Stomach (tissue), 9 donors: ENCODE measurements around the gene MISP. TPM values are rescaled to one million over a fixed set of nuclear protein-coding genes. Genes with fewer than 3 reads are reported as not detected.
A peak's percentile ranks its signal among the peaks of the same experiment; 100 is the strongest.

ENCODE experiments used
- DNase-seq, 2 donors: peaks; one replicate each; pipeline versions ENCODE4 v3.0.0 to v3.0.0-alpha.2; 2013 to 2019
- H3K27ac ChIP-seq, 5 donors: fragments of 200-600 bp in 4 of 5; sonication (generic) in 4 of 5; one replicate each; pipeline ENCODE4 v1.5.1; 2013 to 2019; ENCODE audit warnings: mild to moderate bottlenecking in 1 of 5, moderate library complexity in 1 of 5
- H3K27me3 ChIP-seq, 3 donors: fragments of 200-600 bp; sonication (generic); one replicate each; pipeline ENCODE4 v1.5.1; 2017 to 2019; ENCODE audit warnings: mixed run types in 1 of 3
- H3K36me3 ChIP-seq, 4 donors: fragments of 200-600 bp; sonication (generic); 1 replicate in 3 of 4; 2 replicates in 1 of 4; pipeline ENCODE4 v1.5.1; 2016 to 2019
- H3K4me1 ChIP-seq, 4 donors: fragments of 200-600 bp; sonication (generic); one replicate each; pipeline ENCODE4 v1.5.1; 2016 to 2019
- H3K4me3 ChIP-seq, 4 donors: fragments of 200-600 bp; sonication (generic) in 3 of 4; one replicate each; pipeline ENCODE4 v1.5.1; 2016 to 2019; ENCODE audit warnings: mild to moderate bottlenecking in 1 of 4
- H3K9me3 ChIP-seq, 4 donors: fragments of 200-600 bp; sonication (generic); one replicate each; pipeline ENCODE4 v1.5.1; 2016 to 2019
- CTCF ChIP-seq, 7 experiments: fragments of 450-650 bp in 4 of 7; fragments of 200-600 bp in 3 of 7; sonication (generic) in 3 of 7; IDR thresholded peaks; one replicate each; pipeline ENCODE4 v1.5.1; 2016 to 2019; ENCODE audit warnings: antibody characterized with exemption in 7 of 7, control low read depth in 2 of 7, mild to moderate bottlenecking in 1 of 7
- EP300 ChIP-seq: sonication (generic); formaldehyde crosslinking; IDR thresholded peaks from one replicate; pipeline ENCODE4 v1.6.1; 2017; ENCODE audit warnings: antibody characterized with exemption
- POLR2A ChIP-seq, 4 donors: fragments of 450-650 bp; IDR thresholded peaks; one replicate each; pipeline ENCODE4 v1.6.1; 2016; ENCODE audit warnings: antibody characterized with exemption in 4 of 4, control low read depth in 2 of 4, mild to moderate bottlenecking in 1 of 4, moderate library complexity in 1 of 4
- POLR2AphosphoS5 ChIP-seq, 3 donors: sonication (generic); formaldehyde crosslinking; IDR thresholded peaks; one replicate each; pipeline ENCODE4 v1.6.1; 2016; ENCODE audit warnings: antibody characterized with exemption in 3 of 3
- WGBS, 5 donors: extraction: QIAGEN DNeasy Blood & Tissue Kit in 3 of 5; methylation state at CpG; one replicate each; pipeline versions ENCODE4 v1.1.5 to v1.1.7; 2013 to 2018; 5-methylcytosine and 5-hydroxymethylcytosine counted together
- intact Hi-C: fragments of 100-400 bp; cut with DNase I; formaldehyde crosslinking; loops from one replicate; pipeline ENCODE4 v1.15.1; 2023; ENCODE audit warnings: low total_unique reads
- polyA plus RNA-seq, 3 donors: library from polyadenylated mRNA; stranded (reverse); fragments of 200-250 nt; gene quantifications; one replicate each; pipeline ENCODE4 v1.2.3, GENCODE V29; 2013
- total RNA-seq, 5 donors: library from RNA; depleted of rRNA; stranded (reverse); fragments of >200 nt; gene quantifications; one replicate each; pipeline versions ENCODE4 v1.1.0 to v1.2.3, GENCODE V29; 2014 to 2016
- donor health status: healthy with polysubstance abuse.
- donor health status: Bipolar disorder and iron deficiency.
- donor health status: healthy.

MISP gene
- total and polyA plus RNA-seq, 8 donors = 2.1 to 149 (median 12.7) TPM

- peaks cover 0 to 55% (median 26%) of the 10 kb centered on the region in 3 donors for H3K27me3 ChIP-seq
- peaks cover 10 to 28% (median 24%) of the 10 kb centered on the region in 4 donors for H3K4me1 ChIP-seq
- H3K36me3 ChIP-seq = peaks cover 0 to 1% (median 0%) of the 10 kb centered on the region in 4 donors
- peak overlapping the region in 3 of 5 donors; percentile 22 to 76 (median 56) for H3K27ac ChIP-seq
- no peak for TF ChIP-seq EP300
- no peak for TF ChIP-seq POLR2A (IDR thresholded peaks at IDR 0.05)
- no peak for TF ChIP-seq POLR2AphosphoS5 (IDR thresholded peaks at IDR 0.05)
- no peak for TF ChIP-seq CTCF (IDR thresholded peaks at IDR 0.05)
- peaks cover 0 to 3% (median under 1%) of the 10 kb centered on the region in 4 donors for H3K9me3 ChIP-seq
- DNase-seq = peak in 1 of 2 donors; percentile 67
- intact Hi-C loops = no loop called here
- WGBS, 5 donors = 17 to 35% (median 20%) methylated on average over 20 to 55 of the region's 58 CpGs
- peak overlapping the region in 1 of 4 donors; percentile 31 for H3K4me3 ChIP-seq
Measured at GRCh38 chr19:720345-721160, 30.4 kb upstream of the MISP start.

GRCh38 chr19:722553-723101 is 28.3 kb upstream of the MISP start:
- H3K4me1 ChIP-seq = peaks cover 10 to 28% (median 24%) of the 10 kb centered on the region in 4 donors
- H3K27me3 ChIP-seq = peaks cover 0 to 50% (median 26%) of the 10 kb centered on the region in 3 donors
- peak overlapping the region in 2 of 5 donors; percentile 2 to 26 for H3K27ac ChIP-seq
- no peak for DNase-seq
- H3K36me3 ChIP-seq = peaks cover 0 to 10% (median 2%) of the 10 kb centered on the region in 4 donors
- TF ChIP-seq EP300 (no peak), POLR2AphosphoS5 (IDR thresholded peaks at IDR 0.05) (no peak), POLR2A (IDR thresholded peaks at IDR 0.05) (no peak), CTCF (IDR thresholded peaks at IDR 0.05) (no peak)
- H3K4me3 ChIP-seq = no peak overlapping the region
- no peaks in the 10 kb centered on the region for H3K9me3 ChIP-seq
- intact Hi-C loops = no loop called here
- whole genome bisulfite sequencing, 5 donors = 37 to 60% (median 53%) methylated on average over 14 to 17 of the region's 17 CpGs

DNA sequence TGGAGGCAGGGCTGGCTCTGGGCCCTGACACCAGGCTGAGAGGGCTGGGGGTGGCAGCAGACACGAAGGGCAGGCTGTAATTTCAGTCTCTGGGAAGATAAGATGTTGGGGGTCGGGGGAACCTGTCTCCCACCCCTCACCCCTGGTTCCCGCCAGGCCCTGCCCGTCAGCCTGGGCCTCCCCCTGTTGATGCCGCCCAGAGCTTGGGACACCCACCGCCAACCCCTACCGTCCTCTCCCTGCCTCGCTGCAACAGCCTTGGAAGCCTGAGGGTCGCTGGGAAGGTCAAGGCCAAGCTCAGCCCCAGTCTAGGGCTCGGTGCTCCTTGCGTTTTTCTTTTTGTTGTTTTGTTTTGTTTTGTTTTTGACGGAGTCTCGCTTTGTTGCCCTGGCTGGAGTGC is 27.7 kb upstream of the MISP start:
- intact Hi-C loops = no loop called here
- Histone ChIP-seq H3K36me3 (peaks cover 0 to 10% (median 5%) of the 10 kb centered on the region in 4 donors), H3K27me3 (peaks cover 0 to 44% (median 26%) of the 10 kb centered on the region in 3 donors), H3K27ac (peak overlapping the region in 2 of 5 donors; percentile 2 to 26), H3K9me3 (no peaks in the 10 kb centered on the region), H3K4me3 (no peak overlapping the region), H3K4me1 (peaks cover 10 to 28% (median 24%) of the 10 kb centered on the region in 4 donors)
- TF ChIP-seq CTCF (IDR thresholded peaks at IDR 0.05) (no peak), EP300 (no peak), POLR2AphosphoS5 (IDR thresholded peaks at IDR 0.05) (no peak), POLR2A (IDR thresholded peaks at IDR 0.05) (no peak)
- DNase-seq = no peak
- WGBS, 5 donors = 69 to 85% (median 83%) methylated on average over 11 to 13 of the region's 13 CpGs

DNA sequence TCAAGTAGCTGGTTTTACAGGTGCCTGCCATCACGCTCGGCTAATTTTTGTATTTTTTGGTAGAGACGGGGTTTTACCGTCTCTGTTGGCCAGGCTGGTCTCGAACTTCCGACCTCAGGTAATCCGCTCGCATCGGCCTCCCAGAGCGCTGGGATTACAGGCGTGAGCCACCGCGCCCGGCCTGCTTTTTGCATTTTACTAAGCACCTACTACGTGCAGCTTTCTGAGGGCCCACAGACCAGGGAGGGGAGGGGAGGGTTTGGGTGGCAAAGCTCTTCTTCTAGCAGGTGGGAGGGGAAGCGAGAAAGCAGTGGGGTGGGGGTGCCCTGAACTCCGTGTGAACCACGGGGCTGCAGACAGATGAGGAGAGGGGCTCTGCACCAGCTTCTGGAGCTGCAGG is 27.2 kb upstream of the MISP start:
- 87 to 93% (median 88%) methylated on average over 18 of the region's 18 CpGs for WGBS, 5 donors
- H3K9me3 ChIP-seq = no peaks in the 10 kb centered on the region
- no peak overlapping the region for H3K4me3 ChIP-seq
- no peak for DNase-seq
- H3K4me1 ChIP-seq = peaks cover 10 to 27% (median 23%) of the 10 kb centered on the region in 4 donors
- intact Hi-C loops = no loop called here
- H3K27ac ChIP-seq = no peak overlapping the region
- no peak for TF ChIP-seq POLR2AphosphoS5 (IDR thresholded peaks at IDR 0.05)
- no peak for TF ChIP-seq CTCF (IDR thresholded peaks at IDR 0.05)
- no peak for TF ChIP-seq POLR2A (IDR thresholded peaks at IDR 0.05)
- TF ChIP-seq EP300 = no peak
- peaks cover 0 to 39% (median 22%) of the 10 kb centered on the region in 3 donors for H3K27me3 ChIP-seq
- peaks cover 0 to 11% (median 5%) of the 10 kb centered on the region in 4 donors for H3K36me3 ChIP-seq
